HG03045 (cell line): ENCODE data around the gene SCAMP1.

ENCODE experiments used
- ATAC-seq: cut with Tn5 transposase; IDR thresholded peaks from one replicate; pipeline ENCODE4 v1.9.1; 2021; ENCODE audit warnings: mild to moderate bottlenecking, moderate library complexity; ENCODE audit not compliant: unreplicated experiment

The SCAMP1 gene

DNA sequence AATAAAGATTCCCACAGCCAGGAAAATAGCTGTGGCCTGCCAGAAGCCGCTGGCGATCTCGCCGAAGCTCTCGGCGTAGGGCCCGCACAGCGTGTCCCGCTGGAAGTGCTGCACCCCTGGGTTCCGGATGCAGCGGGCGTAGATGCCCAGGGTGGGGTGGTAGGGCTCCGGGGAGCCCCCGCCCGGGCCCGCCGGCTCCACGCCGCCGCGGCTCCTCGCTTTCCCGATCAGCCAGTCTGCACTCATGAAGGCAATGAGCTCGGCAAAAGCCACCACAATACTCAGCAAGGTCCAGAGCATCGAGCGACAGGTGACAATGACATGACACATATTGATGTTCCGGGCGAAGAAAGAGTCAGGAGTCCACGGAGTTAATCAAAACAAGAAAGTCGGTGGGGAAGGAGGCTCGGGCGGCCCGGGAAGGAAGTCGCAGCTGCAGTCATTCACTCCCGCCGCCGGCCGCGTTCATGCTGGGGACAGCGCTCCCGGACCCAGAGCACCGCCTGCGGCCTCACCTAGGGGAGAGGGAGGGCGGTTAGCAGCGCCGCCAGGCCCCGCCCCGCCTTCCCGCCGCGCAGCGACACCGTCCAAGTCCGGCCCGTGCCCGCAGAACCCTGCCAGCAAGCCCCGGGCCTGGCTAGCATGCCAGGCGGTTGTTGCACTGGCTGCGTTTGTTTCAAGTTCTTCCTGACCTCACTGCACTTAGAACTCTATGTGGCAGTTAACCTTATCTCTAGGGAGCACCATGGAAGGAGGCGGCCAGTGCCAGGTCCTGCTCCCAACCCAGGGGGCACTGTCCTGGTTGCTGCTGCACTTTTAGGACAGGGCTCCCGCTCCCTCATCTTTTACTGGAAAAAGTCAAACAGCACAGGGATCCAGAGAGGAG, 149.7 kb downstream of the SCAMP1 start:
- ATAC-seq, result peak; percentile 89

GRCh38 chr5:78511121-78511906, 150.9 kb downstream of the SCAMP1 start:
- ATAC-seq, result no peak

GRCh38 chr5:78512435-78512834, 152.0 kb downstream of the SCAMP1 start:
- ATAC-seq, result no peak

- no peak for ATAC-seq
These were observed 153.0 kb downstream of the SCAMP1 start for GRCh38 chr5:78513441-78513840.

DNA sequence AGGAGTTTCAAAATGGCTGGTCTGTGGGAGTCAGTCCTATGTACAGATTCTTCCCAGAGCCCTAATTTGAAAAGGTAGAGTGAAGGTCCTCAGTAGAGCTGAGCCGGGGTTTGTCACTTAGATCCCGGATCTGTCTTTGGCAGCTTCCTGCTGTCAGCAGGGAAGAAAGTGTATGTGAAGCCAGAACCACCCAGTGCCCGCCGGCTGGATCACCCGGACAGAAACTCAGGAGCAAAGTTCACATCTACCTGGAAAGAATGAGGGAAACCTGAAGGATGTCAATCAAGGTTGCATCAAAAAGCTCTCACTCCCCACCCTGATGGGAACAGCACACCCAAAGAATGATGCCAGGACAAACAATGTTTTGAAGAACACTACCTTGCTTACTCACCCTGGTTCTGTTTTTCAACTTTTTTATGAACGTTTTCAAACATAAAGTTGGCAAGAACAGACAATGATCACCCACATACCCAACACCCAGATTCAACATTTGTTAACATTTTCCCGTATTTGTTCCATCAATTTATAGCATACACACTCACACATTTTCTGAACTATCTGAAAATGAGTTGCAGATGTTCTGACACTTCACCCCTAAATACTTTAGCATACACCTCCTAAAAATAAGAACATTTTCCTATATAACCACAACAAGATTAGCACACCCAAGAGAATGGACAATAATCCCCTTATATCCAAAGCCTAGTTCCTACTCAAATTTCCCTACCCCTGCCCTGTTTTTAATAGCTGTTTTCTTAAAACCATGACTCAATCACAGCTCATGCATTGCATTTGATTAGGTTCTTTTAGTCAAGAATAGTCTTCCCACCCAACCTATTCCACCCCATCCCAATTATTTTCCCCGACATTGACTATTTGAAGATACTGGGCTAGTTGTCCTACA, 154.3 kb downstream of the SCAMP1 start:
- no peak for ATAC-seq

- no peak for ATAC-seq
These were observed 155.3 kb downstream of the SCAMP1 start for GRCh38 chr5:78515670-78516069.

GRCh38 chr5:78518365-78519197, 158.2 kb downstream of the SCAMP1 start:
- ATAC-seq, result no peak

- ATAC-seq, result no peak
These were observed 159.0 kb downstream of the SCAMP1 start for GRCh38 chr5:78519198-78519941.

GRCh38 chr5:78521455-78521854, 161.0 kb downstream of the SCAMP1 start:
- no peak for ATAC-seq

DNA sequence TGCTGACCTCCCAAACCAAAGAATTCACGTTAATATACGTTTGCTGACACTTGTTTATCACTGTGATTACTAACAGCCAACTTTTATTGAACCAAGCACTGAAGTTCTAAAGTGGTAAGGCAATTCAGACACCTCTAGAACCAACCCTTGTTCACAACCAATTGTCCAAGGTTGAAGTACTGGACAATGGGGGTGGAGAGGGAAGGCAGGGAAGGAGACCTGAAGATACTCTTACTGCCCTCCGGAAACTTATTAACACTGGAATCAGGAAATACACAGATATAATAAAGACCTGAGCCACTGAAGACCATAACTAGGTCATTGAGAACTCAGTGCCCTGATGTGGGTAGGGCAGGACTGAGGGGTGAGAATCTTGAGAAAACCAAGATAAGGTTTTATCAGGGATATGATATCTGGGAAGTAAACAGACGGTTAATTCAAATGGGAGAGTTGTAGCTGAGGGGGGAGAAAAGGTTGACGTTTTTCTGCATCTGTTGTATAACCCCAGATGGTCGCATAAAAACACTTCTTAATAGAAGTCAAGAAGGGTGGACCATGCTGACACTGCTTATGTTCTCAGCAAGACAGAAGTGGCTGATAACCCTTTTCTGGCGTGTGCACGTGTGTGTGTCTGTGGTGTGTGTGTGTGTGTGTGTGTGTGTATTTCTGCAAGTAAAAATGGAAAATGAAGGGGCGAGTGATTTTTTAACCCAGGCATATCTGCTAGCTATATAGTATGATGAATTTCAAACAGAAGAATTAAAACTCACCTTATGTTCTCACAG, 162.3 kb downstream of the SCAMP1 start:
- no peak for ATAC-seq

- ATAC-seq, result no peak
These were observed 163.1 kb downstream of the SCAMP1 start for GRCh38 chr5:78523314-78524193.

DNA sequence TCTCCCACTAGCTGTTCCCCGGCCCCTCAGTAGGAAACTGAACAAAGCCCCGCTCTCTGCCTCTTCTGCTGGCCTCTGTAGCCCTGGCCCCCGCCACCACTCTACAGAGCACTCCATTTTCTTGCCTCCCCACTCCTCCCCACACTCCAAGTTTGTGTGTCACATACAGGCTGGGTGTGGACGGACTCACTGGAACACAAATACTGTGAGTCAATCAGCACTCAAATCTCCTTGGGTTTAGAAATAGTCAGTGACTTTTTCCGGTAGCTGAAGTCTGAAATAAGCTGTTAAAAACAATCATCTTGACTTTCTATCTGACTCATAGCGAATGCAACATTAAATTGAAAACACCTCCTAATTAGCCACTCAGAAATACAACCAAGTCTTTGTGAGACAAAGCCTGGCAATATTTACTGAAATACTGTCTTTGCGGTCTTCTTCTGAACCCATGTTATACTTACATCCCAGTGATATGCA, 165.7 kb downstream of the SCAMP1 start:
- ATAC-seq, result no peak

DNA sequence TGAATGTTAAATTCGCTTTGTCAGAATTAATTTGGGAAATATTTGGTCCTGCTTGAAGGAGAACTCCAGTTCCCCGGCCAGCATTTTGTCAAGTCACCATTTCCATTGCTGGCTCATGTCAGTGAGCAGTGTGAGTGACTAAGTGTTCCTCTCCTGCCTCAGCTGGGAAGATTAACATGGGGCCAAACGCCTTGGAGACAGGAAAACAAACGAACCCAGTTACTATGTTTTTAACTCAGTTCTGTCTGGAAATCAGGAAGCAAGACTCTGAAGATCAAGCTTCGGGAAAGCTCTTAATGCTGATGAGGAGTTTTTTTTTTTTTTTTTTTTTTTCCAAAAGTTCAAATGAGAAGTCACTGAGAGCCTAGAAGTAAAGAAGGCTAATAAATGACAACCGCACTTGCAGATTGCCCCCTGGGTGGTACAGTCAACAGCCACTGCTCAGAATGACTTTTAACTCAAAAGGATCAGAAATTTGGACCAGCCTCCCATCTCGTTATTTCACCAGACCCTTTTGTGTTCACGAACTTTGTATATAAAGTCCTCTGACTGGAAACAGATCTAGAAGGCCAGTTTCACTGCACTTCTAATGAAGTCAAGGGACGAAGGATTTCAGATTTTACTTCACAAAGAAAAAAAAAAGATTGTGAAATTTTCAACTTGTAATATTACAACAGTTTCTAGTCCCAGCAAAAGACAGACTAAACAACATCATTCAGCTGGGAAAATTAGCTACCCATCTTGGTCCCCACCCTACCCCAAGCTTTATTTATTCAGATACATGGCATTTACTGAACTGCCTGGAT, 166.8 kb downstream of the SCAMP1 start:
- ATAC-seq, result no peak

GRCh38 chr5:78527925-78528324, 167.5 kb downstream of the SCAMP1 start:
- ATAC-seq, result no peak
